HG02973 (cell line): ENCODE data around the gene HCRT.
"Not testable (repeated sequence)": the region's sequence is repeated elsewhere in the genome, so short reads cannot be mapped to it uniquely, and the experiment has no call there.

Experiments used
- ATAC-seq: cut with Tn5 transposase; IDR thresholded peaks from one replicate; pipeline ENCODE4 v1.9.1; 2021; ENCODE audit warnings: moderate library complexity; ENCODE audit not compliant: unreplicated experiment

The HCRT gene

DNA sequence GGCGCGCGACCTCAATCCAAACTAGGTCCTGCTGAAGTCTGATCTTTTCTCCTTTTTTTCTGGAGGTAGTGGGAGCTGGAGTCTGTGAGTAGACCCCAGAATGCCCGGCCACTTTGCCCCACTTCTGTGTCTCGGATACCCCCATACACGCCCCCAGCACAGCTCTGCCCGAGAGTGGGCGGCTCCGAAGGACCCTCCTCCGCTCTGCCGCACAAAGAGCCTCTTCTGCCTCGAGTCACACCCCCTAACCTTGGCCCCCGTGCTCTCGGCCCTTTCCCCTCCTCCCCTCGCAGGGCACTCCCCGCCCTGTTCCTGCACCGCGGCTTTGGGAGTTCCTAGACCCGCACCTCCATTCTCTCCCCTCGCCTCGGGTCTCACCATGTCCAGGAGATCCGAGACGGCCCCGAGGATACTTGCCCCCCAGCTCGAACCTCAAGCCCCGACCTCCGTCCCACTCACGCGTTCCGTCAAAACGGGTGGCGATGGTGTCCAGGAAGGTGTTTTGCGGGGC, 4.8 kb downstream of the HCRT start:
- ATAC-seq = no peak

GRCh38 chr17:42179911-42180410, 5.3 kb downstream of the HCRT start:
- ATAC-seq = no peak

DNA sequence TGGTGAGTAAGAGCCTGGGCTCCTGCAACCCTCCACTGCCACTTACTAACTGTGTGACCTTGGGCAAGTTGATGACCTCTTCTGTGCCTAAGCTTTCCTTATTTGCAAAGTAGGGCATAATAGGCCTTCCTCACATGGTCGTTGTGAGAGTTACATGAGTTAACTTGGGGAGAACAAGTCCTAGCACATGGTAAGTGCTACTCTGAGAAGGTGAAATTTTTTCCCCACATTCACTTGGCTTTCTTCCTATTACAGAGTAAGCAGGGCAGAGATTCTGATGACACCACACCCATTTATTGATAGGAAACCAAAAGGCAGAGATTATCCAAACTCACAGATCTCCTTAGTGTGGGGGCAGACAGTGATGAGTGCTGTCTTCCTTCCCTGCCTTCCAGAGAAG, 5.9 kb downstream of the HCRT start:
- ATAC-seq = no peak

DNA sequence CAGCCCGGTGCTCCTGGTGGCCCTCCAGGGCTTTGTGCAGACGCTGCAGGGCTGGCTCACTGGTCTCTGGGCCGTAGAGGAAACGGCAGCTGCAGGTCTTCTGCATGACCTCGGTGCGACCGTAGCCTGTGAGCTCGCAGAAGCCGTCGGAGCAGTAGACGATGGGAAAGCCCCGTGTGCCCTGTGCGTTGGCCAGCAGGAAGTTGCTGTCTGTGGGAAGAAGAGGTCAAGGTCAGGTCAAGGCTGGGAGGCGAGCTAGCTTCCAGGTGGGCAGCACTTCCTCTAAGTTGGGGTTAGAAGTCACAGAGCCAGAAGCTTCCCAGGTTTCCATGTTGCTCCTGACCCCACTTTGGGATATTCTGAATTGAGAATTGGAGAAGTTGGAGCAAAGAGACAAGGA, 6.4 kb downstream of the HCRT start:
- ATAC-seq = no peak

DNA sequence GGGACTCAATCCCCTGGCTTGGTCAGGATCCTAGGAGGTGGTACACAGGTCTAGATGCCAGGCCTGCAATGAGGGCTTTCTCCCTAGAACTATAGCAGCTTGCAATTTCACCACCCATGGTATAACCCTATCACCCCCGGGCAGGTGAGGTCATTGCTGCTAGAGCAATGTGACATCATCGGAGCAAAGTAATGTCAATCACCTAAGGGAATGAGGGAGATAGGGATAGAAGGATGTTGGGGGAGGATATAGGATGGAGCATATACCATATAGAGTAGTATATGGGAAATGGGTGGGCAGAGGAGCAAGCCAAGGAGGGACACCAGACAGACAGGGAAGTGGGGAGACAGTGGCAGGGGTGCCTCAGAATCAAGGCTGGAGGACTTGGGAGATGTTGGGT, 7.6 kb downstream of the HCRT start:
- no peak for ATAC-seq

DNA sequence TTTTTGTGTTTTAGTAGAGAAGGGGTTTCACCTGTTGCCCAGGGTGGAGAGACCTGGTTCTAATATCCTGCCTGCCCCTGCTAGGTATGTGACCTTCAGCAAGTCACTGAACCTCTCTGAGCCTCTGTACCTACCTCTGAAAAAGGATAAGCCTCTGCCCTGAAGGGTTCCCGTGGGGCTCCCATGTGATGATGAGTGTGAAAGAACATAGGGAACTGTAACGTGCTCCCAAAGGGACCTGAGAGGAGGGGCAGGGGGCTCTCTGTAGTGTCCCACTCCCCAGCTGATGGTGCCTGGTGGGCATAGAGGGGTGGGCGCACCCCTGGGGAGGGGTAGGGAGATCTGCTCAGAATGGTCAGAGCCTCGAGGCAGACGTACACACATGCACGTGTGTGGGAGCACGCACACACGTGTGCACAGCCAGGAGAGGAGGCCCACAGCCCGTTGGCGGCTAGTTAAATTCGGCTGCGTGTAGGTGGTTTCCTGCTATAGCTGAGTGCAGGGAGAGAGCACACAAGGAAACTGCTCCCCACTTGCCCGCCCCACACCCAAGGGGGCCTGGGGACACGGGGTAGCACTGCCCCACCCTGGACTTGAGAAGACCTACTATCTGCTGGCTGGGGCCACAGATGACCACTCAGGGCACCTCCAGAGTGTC, 11.0 kb downstream of the HCRT start:
- ATAC-seq = no peak

DNA sequence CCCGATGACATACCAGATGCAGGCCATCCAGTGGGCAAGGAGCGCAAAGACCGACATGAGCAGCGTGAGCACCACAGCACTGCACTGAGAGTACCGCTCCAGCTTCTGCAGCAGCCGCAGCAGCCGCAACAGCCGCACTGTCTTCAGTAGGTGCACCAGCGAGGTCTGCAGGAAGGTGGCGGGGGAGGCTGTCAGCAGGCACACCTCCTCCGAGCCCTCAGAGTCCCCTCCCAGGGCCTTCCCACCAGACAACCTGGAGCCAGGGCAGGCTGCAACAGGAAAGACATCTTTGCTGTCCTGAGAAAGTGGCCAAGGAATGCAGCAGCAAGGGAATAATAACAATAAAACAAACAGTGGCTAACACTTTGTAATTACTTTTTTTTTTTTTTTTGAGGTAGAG, 13.4 kb downstream of the HCRT start:
- no peak for ATAC-seq

- no peak for ATAC-seq
Observed at GRCh38 chr17:42169351-42169750, 15.9 kb downstream of the HCRT start.

- ATAC-seq = no peak
Observed at GRCh38 chr17:42167807-42168206, 17.4 kb downstream of the HCRT start.

DNA sequence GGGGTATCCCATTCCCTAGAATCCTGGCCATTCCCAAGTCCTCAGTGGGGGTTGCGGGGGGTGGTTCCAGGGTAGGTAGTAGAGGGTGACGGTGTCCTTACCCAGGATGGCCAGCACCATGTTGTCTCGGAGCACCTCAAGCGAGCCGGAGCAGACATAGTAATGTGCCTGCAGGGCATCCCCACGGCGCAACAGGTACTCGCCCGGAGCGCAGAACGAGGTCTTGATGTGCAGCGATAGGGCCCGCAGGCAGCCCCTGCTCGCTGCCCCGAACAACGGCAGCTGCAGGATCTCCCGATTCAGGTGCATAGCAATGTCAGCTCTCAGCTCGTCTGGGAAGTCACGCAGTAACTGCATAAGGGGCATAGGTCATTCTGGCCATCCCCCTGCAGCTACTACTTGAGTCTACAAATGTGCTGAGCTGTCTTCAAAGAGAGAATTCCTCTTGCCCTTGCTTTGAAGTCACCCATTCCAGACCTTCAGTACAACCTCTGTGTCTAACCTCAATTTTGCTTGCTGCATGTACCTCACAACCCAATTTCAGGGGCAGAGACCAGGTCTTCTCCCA, 19.0 kb downstream of the HCRT start:
- ATAC-seq = no peak

DNA sequence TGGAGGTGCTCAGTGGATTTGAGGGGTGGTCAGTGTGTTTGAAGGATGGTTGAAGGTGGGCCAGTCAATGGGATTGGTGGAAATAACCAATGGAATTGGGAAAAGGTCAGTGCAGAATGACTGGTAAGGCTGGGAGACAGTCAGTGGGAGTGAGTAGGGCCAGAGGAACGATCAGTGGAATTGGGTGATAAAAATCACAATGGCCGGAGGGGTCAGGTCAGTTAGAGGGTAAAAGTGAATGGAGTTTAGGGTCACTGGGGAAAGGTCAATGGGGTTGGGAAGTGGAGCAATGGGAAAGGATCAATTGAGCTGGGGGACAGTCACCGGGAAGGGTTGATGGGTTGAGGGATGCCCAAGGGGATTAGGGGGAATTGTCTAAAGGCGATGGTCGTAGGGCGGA, 19.5 kb downstream of the HCRT start:
- no peak for ATAC-seq

- no peak for ATAC-seq
Observed at GRCh38 chr17:42163696-42164407, 21.4 kb downstream of the HCRT start.

- ATAC-seq = no peak
Observed at GRCh38 chr17:42163113-42163512, 22.1 kb downstream of the HCRT start.

DNA sequence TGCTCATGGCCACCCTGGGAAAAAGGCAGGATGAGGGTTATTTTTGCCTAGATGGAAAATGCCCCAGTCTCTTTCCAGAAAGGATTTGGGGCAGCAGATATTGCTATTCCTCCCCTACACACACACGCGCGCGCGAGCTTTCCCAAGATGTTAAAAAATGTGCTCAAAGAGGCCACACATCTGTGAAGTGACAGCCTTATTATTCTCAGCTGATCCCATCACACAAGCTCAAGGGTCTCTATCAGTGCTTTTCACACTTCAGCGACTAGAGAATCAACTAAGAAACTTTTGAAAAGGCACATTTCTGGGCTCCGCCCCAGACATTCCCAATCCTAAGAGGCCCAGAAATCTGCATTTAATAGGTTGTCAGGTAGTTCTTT, 24.7 kb downstream of the HCRT start:
- no peak for ATAC-seq

DNA sequence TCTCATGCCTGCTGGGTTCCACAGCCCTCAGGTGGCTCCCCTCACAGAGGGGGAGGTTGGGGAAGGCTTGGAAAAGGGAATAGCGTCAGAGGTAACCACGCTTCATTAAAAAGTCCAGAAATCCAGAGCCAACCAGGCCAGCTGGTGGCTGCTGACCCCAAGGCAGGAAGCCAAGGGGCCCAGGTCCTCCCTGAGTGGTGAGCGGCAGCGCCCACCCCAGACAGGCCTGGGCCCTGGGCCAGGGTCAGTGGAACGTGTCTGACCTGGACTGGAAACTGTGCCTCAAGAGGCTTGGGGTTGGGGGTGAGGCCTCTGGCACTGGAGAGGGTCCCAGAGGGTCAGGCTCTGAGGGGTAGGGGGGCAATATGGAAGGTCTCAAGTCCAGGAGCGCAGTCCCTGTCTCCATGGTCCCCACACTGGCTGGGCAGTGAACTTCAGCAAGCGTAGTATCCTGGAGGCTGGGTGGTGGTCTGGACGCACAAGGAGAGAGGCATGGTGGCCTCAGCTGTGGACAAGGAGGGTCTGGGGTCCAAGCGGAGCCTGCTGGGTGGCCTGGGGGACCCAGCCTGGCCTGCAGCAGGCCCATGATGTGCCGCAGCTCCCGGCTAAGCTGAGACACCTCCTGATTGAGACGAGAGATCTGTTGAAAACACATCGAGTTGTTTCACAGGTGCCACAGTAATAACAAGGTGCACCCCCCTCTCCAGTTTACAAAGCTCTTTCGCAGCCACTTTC, 25.3 kb downstream of the HCRT start:
- ATAC-seq = no peak

GRCh38 chr17:42155614-42156045, 29.6 kb downstream of the HCRT start:
- ATAC-seq = no peak

DNA sequence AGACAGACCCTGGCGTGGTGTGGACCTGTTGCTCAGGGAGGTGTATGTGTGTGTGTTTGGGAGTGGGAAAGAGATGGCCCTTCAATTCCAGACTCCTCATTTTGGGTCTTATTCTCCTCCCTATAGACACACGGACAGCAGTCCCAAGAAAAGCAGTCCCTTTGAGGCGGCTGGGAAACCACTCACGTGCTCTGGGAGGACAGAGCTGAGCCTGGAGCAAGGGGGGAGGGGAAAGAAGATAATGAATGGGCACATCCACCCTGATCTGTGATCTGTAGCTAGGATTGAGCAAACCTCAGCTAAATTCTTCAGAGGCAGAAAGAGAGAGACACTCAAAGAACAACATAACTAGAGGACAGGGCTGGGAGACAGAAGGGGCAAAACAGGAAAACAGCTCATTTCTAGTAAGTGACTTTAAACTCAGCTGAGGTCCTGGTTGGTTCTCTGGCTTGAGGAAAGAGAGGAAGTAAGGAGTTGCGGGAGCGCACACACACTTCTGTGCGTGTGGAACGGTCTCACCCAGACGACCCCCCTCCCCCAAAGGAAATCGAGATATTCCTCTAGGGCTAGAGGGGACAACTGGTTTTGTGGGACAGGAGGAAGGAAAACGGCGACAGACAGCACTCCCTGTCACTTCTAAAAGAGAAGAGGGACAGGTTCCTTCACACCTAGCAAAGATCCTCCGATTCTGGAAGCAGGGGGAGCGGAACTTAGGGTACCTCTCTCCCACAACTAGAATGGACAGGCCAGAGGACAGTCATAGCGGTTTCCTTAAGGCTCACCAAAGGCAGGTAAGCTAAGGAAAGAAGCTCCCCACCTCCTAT, 31.1 kb downstream of the HCRT start:
- no peak for ATAC-seq

DNA sequence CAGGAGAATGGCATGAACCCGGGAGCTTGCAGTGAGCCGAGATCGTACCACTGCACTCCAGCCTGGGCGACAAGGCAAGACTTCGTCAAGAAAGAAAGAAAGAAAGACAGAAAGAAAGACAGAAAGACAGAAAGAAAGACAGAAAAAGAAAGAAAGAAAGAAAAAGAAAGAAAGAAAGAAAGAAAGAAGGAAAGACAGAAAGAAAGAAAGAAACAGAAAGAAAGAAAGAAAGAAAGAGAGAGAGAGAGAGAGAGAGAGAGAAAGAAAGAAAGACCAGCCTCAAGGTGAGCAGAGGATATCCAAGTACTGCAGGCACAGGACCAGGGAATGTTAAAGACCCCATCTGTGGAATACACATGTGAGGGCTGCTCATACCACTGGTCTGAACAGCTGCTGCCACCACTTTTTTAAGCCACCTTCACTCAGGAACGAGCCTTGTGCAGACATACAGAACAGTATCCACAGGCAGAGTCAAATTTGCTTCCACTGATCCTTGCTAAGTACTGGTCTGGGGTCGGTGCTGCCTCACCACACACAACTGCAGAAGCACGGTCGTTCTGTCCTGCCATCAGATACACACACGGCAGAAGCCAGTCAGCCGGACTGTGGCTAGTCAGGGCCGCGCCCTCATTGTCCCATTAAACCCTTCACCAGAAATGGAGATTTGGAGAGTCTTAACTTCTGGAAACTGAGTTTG, 38.2 kb downstream of the HCRT start:
- ATAC-seq = no peak

DNA sequence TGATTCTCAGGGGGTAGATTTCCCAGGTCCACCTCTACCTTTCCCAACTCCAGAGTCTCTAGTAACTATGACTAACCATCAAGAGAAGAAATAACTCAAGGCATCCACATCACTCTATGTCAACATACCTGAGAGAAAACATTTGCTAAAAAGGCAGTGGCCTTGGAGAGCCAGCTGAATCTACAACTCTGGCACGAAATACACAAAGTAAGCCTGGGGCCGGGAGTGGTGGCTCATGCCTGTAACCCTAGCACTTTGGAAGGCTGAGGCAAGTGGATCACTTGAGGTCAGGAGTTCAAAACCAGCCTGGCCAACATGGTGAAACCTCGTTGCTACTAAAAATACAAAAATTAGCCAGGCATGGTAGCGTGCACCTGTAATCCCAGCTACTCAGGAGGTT, 42.1 kb downstream of the HCRT start:
- ATAC-seq = not testable (repeated sequence)

GRCh38 chr17:42142371-42142896, 42.8 kb downstream of the HCRT start:
- ATAC-seq = no peak
